Measurements from ENCODE around the gene OTOS.

Gene OTOS

GRCh38 chr2:240162032-240162431, 21.6 kb upstream of the OTOS start:
- H3K9me3 ChIP-seq (ENCODE audit: control insufficient read depth in 2 of 2, low read length in 2 of 2) = no peaks in the 10 kb centered on the region
- no peak overlapping the region for H3K27ac ChIP-seq (ENCODE audit: low read depth in 2 of 2, low read length in 2 of 2)
- H3K4me1 ChIP-seq (ENCODE audit: control insufficient read depth in 2 of 2, insufficient read depth in 2 of 2, low read length in 2 of 2) = no peaks in the 10 kb centered on the region
- no peak overlapping the region for H3K4me3 ChIP-seq (ENCODE audit: low read length in 2 of 2)
- H3K9ac ChIP-seq (ENCODE audit: low read depth in 1 of 2, low read length in 2 of 2) = no peak overlapping the region
- no peaks in the 10 kb centered on the region for H3K27me3 ChIP-seq (ENCODE audit: control insufficient read depth in 2 of 2, insufficient read depth in 2 of 2, low read length in 2 of 2)
- H3K36me3 ChIP-seq (ENCODE audit: control insufficient read depth in 2 of 2, insufficient read depth in 2 of 2, low read length in 2 of 2) = no peaks in the 10 kb centered on the region

DNA sequence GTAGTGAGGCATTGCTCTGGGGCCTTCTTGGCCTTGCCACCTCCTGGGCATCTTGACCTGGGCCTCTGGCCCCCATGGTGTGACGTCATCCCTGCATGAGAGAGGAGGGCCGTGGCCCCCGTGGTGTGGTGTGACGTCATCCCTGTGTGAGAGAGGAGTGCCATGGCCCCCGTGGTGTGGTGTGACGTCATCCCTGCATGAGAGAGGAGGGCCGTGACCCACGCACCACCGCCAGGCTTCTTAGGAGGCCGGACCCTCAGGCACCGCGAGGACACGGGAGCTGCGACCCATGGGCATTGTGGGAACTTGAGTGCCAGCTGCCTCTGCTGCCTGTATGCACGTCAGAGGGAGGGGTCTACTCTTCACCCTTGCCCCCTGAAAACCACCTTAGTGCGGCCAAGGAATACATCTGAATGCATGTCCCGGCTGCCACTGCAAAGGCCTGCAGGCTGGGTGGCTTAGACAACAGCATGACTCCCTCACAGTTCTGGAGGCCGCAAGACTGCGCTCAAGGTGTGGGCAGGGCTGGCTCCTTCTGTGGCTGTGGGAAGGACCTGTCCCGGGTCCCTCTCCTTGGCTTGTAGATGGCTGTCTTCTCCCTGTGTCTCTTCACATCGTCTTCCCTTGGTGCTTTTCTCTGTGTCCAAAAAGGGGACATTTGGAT, 20.8 kb upstream of the OTOS start:
- no peaks in the 10 kb centered on the region for H3K4me1 ChIP-seq (ENCODE audit: control insufficient read depth in 2 of 2, insufficient read depth in 2 of 2, low read length in 2 of 2)
- no peaks in the 10 kb centered on the region for H3K27me3 ChIP-seq (ENCODE audit: control insufficient read depth in 2 of 2, insufficient read depth in 2 of 2, low read length in 2 of 2)
- H3K36me3 ChIP-seq (ENCODE audit: control insufficient read depth in 2 of 2, insufficient read depth in 2 of 2, low read length in 2 of 2) = no peaks in the 10 kb centered on the region
- no peak overlapping the region for H3K4me3 ChIP-seq (ENCODE audit: low read length in 2 of 2)
- no peak overlapping the region for H3K9ac ChIP-seq (ENCODE audit: low read depth in 1 of 2, low read length in 2 of 2)
- H3K27ac ChIP-seq (ENCODE audit: low read depth in 2 of 2, low read length in 2 of 2) = no peak overlapping the region
- no peaks in the 10 kb centered on the region for H3K9me3 ChIP-seq (ENCODE audit: control insufficient read depth in 2 of 2, low read length in 2 of 2)

DNA sequence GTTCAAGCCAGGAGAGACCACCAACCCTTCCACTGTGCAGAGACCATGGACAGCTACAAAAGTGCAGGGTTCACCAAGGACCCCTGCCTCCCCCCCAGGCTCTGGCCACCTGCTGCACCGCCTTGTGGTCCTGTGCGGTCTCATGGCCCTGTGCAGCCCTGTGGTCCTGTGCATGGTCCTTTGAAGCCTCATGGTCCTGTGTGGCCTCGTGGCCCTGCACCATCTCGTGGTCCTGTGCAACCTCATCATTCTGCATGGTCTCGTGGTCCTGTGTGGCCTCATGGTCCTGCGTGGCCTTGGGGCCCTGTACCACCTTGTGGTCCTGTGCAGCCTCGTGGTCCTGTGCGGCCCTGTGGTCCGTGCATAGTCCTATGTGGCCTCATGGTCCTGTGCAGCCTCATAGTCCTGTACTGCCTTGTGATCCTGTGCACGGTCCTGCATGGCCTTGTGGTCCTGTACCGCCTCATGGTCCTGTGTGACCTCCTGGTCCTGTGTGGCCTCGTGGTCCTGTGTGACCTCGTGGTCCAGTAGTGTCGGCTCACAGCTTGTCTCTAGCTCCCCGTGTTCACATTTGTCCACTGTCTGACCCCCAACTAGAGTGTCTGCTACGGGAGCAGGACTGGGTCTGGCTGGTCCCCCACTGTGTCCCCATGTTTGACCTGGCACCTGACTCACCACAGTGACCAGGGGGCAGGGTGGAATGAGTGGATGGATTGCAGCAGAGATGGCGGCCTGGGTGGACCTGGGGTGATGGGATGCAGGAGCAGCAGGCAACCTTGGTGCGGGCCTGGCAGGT, 20.0 kb upstream of the OTOS start:
- H3K9ac ChIP-seq (ENCODE audit: low read depth in 1 of 2, low read length in 2 of 2) = no peak overlapping the region
- H3K9me3 ChIP-seq (ENCODE audit: control insufficient read depth in 2 of 2, low read length in 2 of 2) = no peaks in the 10 kb centered on the region
- H3K4me1 ChIP-seq (ENCODE audit: control insufficient read depth in 2 of 2, insufficient read depth in 2 of 2, low read length in 2 of 2) = no peaks in the 10 kb centered on the region
- H3K27ac ChIP-seq (ENCODE audit: low read depth in 2 of 2, low read length in 2 of 2) = no peak overlapping the region
- H3K27me3 ChIP-seq (ENCODE audit: control insufficient read depth in 2 of 2, insufficient read depth in 2 of 2, low read length in 2 of 2) = no peaks in the 10 kb centered on the region
- no peaks in the 10 kb centered on the region for H3K36me3 ChIP-seq (ENCODE audit: control insufficient read depth in 2 of 2, insufficient read depth in 2 of 2, low read length in 2 of 2)
- H3K4me3 ChIP-seq (ENCODE audit: low read length in 2 of 2) = no peak overlapping the region

- Histone ChIP-seq H3K36me3 (ENCODE audit: control insufficient read depth in 2 of 2, insufficient read depth in 2 of 2, low read length in 2 of 2) (no peaks in the 10 kb centered on the region), H3K9ac (ENCODE audit: low read depth in 1 of 2, low read length in 2 of 2) (no peak overlapping the region), H3K4me1 (ENCODE audit: control insufficient read depth in 2 of 2, insufficient read depth in 2 of 2, low read length in 2 of 2) (no peaks in the 10 kb centered on the region), H3K27me3 (ENCODE audit: control insufficient read depth in 2 of 2, insufficient read depth in 2 of 2, low read length in 2 of 2) (no peaks in the 10 kb centered on the region), H3K4me3 (ENCODE audit: low read length in 2 of 2) (no peak overlapping the region), H3K9me3 (ENCODE audit: control insufficient read depth in 2 of 2, low read length in 2 of 2) (no peaks in the 10 kb centered on the region), H3K27ac (ENCODE audit: low read depth in 2 of 2, low read length in 2 of 2) (no peak overlapping the region)
Measured at GRCh38 chr2:240159251-240159839, 18.9 kb upstream of the OTOS start.

GRCh38 chr2:240157147-240157470, 16.7 kb upstream of the OTOS start:
- H3K9me3 ChIP-seq (ENCODE audit: control insufficient read depth in 2 of 2, low read length in 2 of 2) = no peaks in the 10 kb centered on the region
- no peaks in the 10 kb centered on the region for H3K4me1 ChIP-seq (ENCODE audit: control insufficient read depth in 2 of 2, insufficient read depth in 2 of 2, low read length in 2 of 2)
- H3K4me3 ChIP-seq (ENCODE audit: low read length in 2 of 2) = no peak overlapping the region
- H3K27ac ChIP-seq (ENCODE audit: low read depth in 2 of 2, low read length in 2 of 2) = no peak overlapping the region
- no peaks in the 10 kb centered on the region for H3K27me3 ChIP-seq (ENCODE audit: control insufficient read depth in 2 of 2, insufficient read depth in 2 of 2, low read length in 2 of 2)
- no peaks in the 10 kb centered on the region for H3K36me3 ChIP-seq (ENCODE audit: control insufficient read depth in 2 of 2, insufficient read depth in 2 of 2, low read length in 2 of 2)
- no peak overlapping the region for H3K9ac ChIP-seq (ENCODE audit: low read depth in 1 of 2, low read length in 2 of 2)

DNA sequence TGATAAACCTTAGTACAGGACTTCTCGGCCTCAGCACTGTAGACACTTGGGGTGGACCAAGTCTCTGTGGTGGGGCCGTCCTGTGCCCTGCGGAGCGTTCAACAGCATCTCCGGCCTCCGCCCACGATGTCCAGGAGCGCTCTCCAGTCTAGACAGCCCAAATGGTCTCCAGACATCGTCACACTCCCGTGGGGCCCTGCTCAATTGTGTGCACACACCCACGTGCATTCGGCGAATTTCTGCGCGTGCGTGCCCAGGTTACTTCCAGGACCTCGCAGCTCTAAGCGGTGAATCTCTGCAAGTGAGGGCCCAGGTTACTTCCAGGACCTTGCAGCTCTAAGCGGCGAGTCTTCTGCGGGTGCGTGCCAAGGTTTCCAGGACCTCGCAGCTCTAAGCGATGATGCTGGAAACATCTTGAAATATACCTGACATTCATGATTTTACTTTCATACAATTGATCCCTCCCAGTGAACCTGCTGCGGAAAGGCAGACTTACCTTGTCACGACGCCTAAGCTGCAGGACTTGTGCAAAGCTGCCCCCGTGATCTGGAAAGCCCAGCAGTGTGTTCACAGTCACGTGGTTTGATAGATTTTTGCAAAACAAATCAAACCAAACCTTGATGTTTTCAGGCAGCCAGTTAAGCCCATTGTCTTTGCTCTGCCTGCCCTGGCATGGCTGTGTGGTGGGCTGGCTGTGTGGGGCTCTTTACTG, 16.1 kb upstream of the OTOS start:
- Histone ChIP-seq H3K27ac (ENCODE audit: low read depth in 2 of 2, low read length in 2 of 2) (no peak overlapping the region), H3K9ac (ENCODE audit: low read depth in 1 of 2, low read length in 2 of 2) (no peak overlapping the region), H3K4me3 (ENCODE audit: low read length in 2 of 2) (no peak overlapping the region), H3K36me3 (ENCODE audit: control insufficient read depth in 2 of 2, insufficient read depth in 2 of 2, low read length in 2 of 2) (no peaks in the 10 kb centered on the region), H3K27me3 (ENCODE audit: control insufficient read depth in 2 of 2, insufficient read depth in 2 of 2, low read length in 2 of 2) (no peaks in the 10 kb centered on the region), H3K4me1 (ENCODE audit: control insufficient read depth in 2 of 2, insufficient read depth in 2 of 2, low read length in 2 of 2) (no peaks in the 10 kb centered on the region), H3K9me3 (ENCODE audit: control insufficient read depth in 2 of 2, low read length in 2 of 2) (no peaks in the 10 kb centered on the region)

DNA sequence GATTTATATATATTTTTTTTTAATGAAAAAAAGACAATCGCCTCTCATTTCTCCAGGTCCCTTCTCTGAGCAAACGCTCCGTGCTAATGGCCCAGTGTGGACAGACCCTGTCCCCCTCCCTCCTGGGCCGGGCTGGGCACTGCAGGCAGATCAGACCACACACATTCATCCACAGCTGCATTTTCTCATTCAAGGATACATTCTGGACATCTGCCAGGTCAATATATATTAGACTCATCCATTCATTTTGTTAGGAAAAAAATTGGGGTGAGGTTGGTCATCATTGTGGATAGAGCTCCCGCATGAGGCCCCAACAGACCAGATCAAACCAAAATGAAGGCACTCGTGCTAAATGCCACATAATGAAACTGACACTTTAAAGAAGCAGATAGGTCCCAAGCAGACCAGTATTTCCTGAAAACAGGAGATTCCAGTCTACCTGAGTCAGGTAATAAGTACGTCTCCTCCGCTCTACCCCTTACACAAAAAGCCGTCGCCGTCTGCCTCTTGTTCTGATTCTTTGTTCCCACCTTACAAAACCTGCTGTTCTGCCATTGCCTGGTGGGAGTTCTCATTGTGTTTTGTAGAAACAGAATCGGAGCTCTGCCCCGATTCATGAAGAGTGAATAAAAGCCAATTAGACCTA, 15.4 kb upstream of the OTOS start:
- Histone ChIP-seq H3K9ac (ENCODE audit: low read depth in 1 of 2, low read length in 2 of 2) (no peak overlapping the region), H3K4me1 (ENCODE audit: control insufficient read depth in 2 of 2, insufficient read depth in 2 of 2, low read length in 2 of 2) (no peaks in the 10 kb centered on the region), H3K9me3 (ENCODE audit: control insufficient read depth in 2 of 2, low read length in 2 of 2) (no peaks in the 10 kb centered on the region), H3K27me3 (ENCODE audit: control insufficient read depth in 2 of 2, insufficient read depth in 2 of 2, low read length in 2 of 2) (no peaks in the 10 kb centered on the region), H3K4me3 (ENCODE audit: low read length in 2 of 2) (no peak overlapping the region), H3K36me3 (ENCODE audit: control insufficient read depth in 2 of 2, insufficient read depth in 2 of 2, low read length in 2 of 2) (no peaks in the 10 kb centered on the region), H3K27ac (ENCODE audit: low read depth in 2 of 2, low read length in 2 of 2) (no peak overlapping the region)

DNA sequence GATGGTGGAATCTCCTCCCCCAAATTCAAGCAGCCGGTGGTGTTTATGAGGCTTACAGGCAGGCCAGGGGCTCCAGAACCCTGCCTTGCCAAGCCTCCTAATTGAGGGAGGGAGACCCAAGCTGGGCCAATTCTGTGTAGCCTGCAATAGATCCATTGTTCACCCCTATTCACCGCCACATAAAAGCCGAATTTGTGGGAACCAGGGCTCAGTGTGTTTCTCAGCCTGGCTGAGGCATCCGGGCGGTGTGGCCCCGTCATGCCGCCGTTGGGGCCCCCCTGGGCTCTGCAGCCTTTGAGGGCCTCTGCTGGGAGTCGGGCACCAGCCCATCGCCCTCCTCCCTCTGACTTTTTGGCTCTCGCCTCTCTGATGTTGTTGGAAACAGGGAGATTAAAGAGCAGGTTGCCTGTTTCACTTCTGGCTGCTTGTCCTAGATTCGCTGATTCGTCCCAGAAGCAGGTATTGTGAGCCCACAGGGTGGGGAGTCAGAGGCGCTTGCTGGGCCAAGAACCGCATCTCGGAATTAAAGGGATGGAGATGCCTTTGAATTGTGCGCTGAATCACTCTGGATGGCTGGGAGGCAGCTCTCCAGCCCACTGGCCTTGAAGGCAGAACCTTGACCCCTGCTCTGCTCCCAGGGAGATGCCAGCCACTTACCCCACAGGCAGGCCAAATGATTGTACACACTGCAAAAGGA, 14.7 kb upstream of the OTOS start:
- H3K9me3 ChIP-seq (ENCODE audit: control insufficient read depth in 2 of 2, low read length in 2 of 2) = no peaks in the 10 kb centered on the region
- H3K27ac ChIP-seq (ENCODE audit: low read depth in 2 of 2, low read length in 2 of 2) = no peak overlapping the region
- no peaks in the 10 kb centered on the region for H3K27me3 ChIP-seq (ENCODE audit: control insufficient read depth in 2 of 2, insufficient read depth in 2 of 2, low read length in 2 of 2)
- no peak overlapping the region for H3K4me3 ChIP-seq (ENCODE audit: low read length in 2 of 2)
- no peak overlapping the region for H3K9ac ChIP-seq (ENCODE audit: low read depth in 1 of 2, low read length in 2 of 2)
- H3K4me1 ChIP-seq (ENCODE audit: control insufficient read depth in 2 of 2, insufficient read depth in 2 of 2, low read length in 2 of 2) = no peaks in the 10 kb centered on the region
- H3K36me3 ChIP-seq (ENCODE audit: control insufficient read depth in 2 of 2, insufficient read depth in 2 of 2, low read length in 2 of 2) = no peaks in the 10 kb centered on the region

- Histone ChIP-seq H3K9ac (ENCODE audit: low read depth in 1 of 2, low read length in 2 of 2) (no peak overlapping the region), H3K4me3 (ENCODE audit: low read length in 2 of 2) (no peak overlapping the region), H3K4me1 (ENCODE audit: control insufficient read depth in 2 of 2, insufficient read depth in 2 of 2, low read length in 2 of 2) (no peaks in the 10 kb centered on the region), H3K27me3 (ENCODE audit: control insufficient read depth in 2 of 2, insufficient read depth in 2 of 2, low read length in 2 of 2) (peaks cover under 1 to 4% of the 10 kb centered on the region in 2 donors), H3K27ac (ENCODE audit: low read depth in 2 of 2, low read length in 2 of 2) (no peak overlapping the region), H3K36me3 (ENCODE audit: control insufficient read depth in 2 of 2, insufficient read depth in 2 of 2, low read length in 2 of 2) (no peaks in the 10 kb centered on the region), H3K9me3 (ENCODE audit: control insufficient read depth in 2 of 2, low read length in 2 of 2) (no peaks in the 10 kb centered on the region)
Measured at GRCh38 chr2:240154606-240155005, 14.1 kb upstream of the OTOS start.
